MM.1S (cell line): ENCODE measurements around the gene ORMDL3.
"Not testable (repeated sequence)": the region's sequence is repeated elsewhere in the genome, so short reads cannot be mapped to it uniquely, and the experiment has no call there.

Experiments used
- DNase-seq: peaks from one replicate; pipeline ENCODE4 v3.0.0-alpha.2; 2015
- H2AFZ ChIP-seq: fragments of 300-600 bp; sonication (generic); 2 replicates; pipeline ENCODE4 v1.6.0; 2016; ENCODE audit warnings: antibody characterized with exemption, low read length
- H3F3A ChIP-seq: fragments of 300-600 bp; sonication (generic); 2 replicates; pipeline ENCODE4 v1.6.1; 2016; ENCODE audit warnings: mild to moderate bottlenecking, antibody characterized with exemption, low read length, moderate library complexity, mixed read lengths; ENCODE audit not compliant: insufficient read depth
- H3K27ac ChIP-seq: fragments of 300-600 bp; sonication (generic); 2 replicates; pipeline ENCODE4 v1.5.1; 2016; ENCODE audit warnings: mild to moderate bottlenecking, low read length
- H3K27me3 ChIP-seq: fragments of 300-600 bp; sonication (generic); replicated peaks from 2 replicates; pipeline ENCODE4 v1.6.0; 2016; ENCODE audit warnings: low read length; ENCODE audit not compliant: insufficient read depth
- H3K36me3 ChIP-seq: fragments of 300-600 bp; sonication (generic); replicated peaks from 2 replicates; pipeline ENCODE4 v1.6.1; 2016; ENCODE audit warnings: mild to moderate bottlenecking, low read length, mixed read lengths; ENCODE audit not compliant: insufficient read depth
- H3K4me1 ChIP-seq: fragments of 300-600 bp; sonication (generic); 2 replicates; pipeline ENCODE4 v1.6.1; 2016; ENCODE audit warnings: low read length, mixed read lengths
- H3K4me2 ChIP-seq: fragments of 300-600 bp; sonication (generic); 2 replicates; pipeline ENCODE4 v1.6.0; 2016; ENCODE audit warnings: low read depth, low read length
- H3K4me3 ChIP-seq: fragments of 300-600 bp; sonication (generic); 2 replicates; pipeline ENCODE4 v1.5.1; 2016; ENCODE audit warnings: low read length, mixed read lengths
- H3K79me2 ChIP-seq: fragments of 300-600 bp; sonication (generic); 2 replicates; pipeline ENCODE4 v1.6.1; 2016; ENCODE audit warnings: mixed run types, low read length, mixed read lengths
- H3K9ac ChIP-seq: fragments of 300-600 bp; sonication (generic); 2 replicates; pipeline ENCODE4 v1.6.1; 2016; ENCODE audit warnings: low read length, mixed read lengths
- H3K9me2 ChIP-seq: fragments of 300-600 bp; sonication (generic); replicated peaks from 2 replicates; pipeline ENCODE4 v1.6.1; 2016; ENCODE audit warnings: mild to moderate bottlenecking, low read length, mixed read lengths; ENCODE audit not compliant: insufficient read depth
- H3K9me3 ChIP-seq: fragments of 300-600 bp; sonication (generic); replicated peaks from 2 replicates; pipeline ENCODE4 v1.6.1; 2016; ENCODE audit warnings: mild to moderate bottlenecking, low read length, mixed read lengths; ENCODE audit not compliant: insufficient read depth
- H4K20me1 ChIP-seq: fragments of 300-600 bp; sonication (generic); 2 replicates; pipeline ENCODE4 v1.6.1; 2016; ENCODE audit warnings: mild to moderate bottlenecking, low read length, moderate library complexity, mixed read lengths; ENCODE audit not compliant: insufficient read depth
- EZH2 ChIP-seq: fragments of 300-600 bp; sonication (generic); optimal IDR thresholded peaks from 2 replicates; pipeline ENCODE3; 2017; ENCODE audit warnings: low read depth, mild to moderate bottlenecking, antibody characterized with exemption, low read length, mixed read lengths
- EZH2phosphoT487 ChIP-seq: fragments of 300-600 bp; sonication (generic); IDR thresholded peaks from 2 replicates; pipeline ENCODE4 v1.6.1; 2018; ENCODE audit warnings: antibody characterized with exemption, low read length
- TF ChIP-seq, protein P1 (sequence below): fragments of 300-600 bp; sonication (generic); IDR thresholded peaks from 2 replicates; pipeline ENCODE4 v1.5.1; 2016; ENCODE audit warnings: antibody characterized with exemption, low read length, mixed read lengths

The ORMDL3 gene

DNA sequence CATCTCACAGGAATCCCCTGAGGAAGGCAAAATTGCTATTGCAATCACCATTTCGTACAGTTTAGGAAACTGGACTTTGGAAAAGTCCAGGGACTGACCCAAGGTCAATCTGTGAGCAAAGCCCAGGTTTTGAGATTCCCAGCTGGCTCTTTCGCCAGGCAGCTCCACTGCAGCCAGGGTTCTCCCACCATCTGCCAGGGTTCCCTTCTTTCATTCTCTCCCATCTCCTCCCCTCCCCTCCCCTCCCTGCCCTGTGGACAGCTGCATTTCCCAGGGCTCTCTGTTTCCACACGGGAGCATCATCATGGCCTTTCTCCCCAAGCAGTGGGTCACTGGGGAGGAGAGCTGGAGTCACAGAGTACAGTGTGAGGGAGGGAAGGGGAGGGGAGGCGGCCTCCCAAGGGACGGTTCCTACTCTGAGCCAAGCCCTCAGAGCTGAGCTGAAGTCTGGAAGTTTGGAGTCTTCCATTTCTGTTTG is 23.5 kb upstream of the ORMDL3 start:
- TF ChIP-seq EZH2 (no peak), EZH2phosphoT487 (no peak)
- TF ChIP-seq, protein P1, sequence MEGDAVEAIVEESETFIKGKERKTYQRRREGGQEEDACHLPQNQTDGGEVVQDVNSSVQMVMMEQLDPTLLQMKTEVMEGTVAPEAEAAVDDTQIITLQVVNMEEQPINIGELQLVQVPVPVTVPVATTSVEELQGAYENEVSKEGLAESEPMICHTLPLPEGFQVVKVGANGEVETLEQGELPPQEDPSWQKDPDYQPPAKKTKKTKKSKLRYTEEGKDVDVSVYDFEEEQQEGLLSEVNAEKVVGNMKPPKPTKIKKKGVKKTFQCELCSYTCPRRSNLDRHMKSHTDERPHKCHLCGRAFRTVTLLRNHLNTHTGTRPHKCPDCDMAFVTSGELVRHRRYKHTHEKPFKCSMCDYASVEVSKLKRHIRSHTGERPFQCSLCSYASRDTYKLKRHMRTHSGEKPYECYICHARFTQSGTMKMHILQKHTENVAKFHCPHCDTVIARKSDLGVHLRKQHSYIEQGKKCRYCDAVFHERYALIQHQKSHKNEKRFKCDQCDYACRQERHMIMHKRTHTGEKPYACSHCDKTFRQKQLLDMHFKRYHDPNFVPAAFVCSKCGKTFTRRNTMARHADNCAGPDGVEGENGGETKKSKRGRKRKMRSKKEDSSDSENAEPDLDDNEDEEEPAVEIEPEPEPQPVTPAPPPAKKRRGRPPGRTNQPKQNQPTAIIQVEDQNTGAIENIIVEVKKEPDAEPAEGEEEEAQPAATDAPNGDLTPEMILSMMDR = no peak

DNA sequence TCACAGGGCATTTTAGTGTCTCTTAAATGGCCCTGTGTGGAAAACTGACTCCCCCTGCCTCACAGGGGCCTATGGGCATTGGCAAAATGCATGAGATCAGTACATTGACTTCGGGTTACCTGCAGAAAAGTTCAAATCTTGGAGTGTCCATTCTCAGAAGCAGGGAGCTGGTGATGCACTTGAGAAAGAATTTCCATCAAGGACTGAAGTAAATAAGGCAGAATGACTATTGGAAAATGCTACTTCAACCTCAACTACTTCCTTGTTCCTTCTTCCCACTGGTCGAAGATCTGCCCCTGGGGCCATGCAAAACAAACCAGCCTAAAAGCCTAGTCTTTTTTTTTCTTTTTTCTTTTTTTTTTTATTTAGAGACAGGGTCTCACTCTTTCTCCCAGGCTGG is 21.6 kb upstream of the ORMDL3 start:
- no peak for TF ChIP-seq EZH2phosphoT487
- TF ChIP-seq, protein P1 = no peak
- no peak for TF ChIP-seq EZH2

More for the DNA sequence above, 23.5 kb upstream of the ORMDL3 start:
- no peak for DNase-seq
- Histone ChIP-seq H4K20me1 (no peaks in the 10 kb centered on the region), H3F3A (no peaks in the 10 kb centered on the region), H3K9me3 (no peaks in the 10 kb centered on the region), H3K27ac (no peak overlapping the region), H2AFZ (no peak overlapping the region), H3K4me2 (no peak overlapping the region), H3K27me3 (0 out of 2 replicates have a peak, but pooled peaks cover 4% of the 10 kb centered on the region), H3K79me2 (no peaks in the 10 kb centered on the region), H3K9me2 (no peaks in the 10 kb centered on the region), H3K4me3 (no peak overlapping the region), H3K4me1 (peaks cover 11% of the 10 kb centered on the region), H3K36me3 (no peaks in the 10 kb centered on the region), H3K9ac (no peak overlapping the region)

DNA sequence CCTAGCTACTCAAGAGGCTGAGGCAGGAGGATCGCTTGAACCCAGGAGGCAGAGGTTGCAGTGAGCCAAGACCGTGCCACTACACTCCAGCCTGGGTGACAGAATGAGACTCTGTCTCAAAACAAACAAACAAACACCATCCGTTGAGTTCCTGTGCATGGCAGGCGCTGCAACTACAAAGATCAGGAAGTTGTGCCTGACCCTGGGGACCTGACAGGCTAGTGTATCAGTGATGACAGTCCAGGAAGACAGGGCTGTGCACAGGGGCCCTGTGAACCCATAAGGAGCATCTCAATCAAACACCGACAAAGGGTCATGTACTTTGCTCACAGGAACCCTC is 21.1 kb upstream of the ORMDL3 start:
- H3K9me2 ChIP-seq, H3K9ac ChIP-seq, H3K27me3 ChIP-seq, H2AFZ ChIP-seq, H3K9me3 ChIP-seq, DNase-seq, H3K4me3 ChIP-seq, H3K79me2 ChIP-seq, H3K36me3 ChIP-seq, H3F3A ChIP-seq, H4K20me1 ChIP-seq, H3K4me2 ChIP-seq, H3K4me1 ChIP-seq, H3K27ac ChIP-seq: not testable (repeated sequence)

More for the DNA sequence above, 21.6 kb upstream of the ORMDL3 start:
- no peak overlapping the region for H3K4me2 ChIP-seq
- H4K20me1 ChIP-seq = no peaks in the 10 kb centered on the region
- no peak overlapping the region for H3K9ac ChIP-seq
- no peak for DNase-seq
- no peaks in the 10 kb centered on the region for H3K36me3 ChIP-seq
- 0 out of 2 replicates have a peak, but pooled peaks cover 4% of the 10 kb centered on the region for H3K27me3 ChIP-seq
- no peak overlapping the region for H2AFZ ChIP-seq
- H3K4me1 ChIP-seq = peaks cover 11% of the 10 kb centered on the region
- H3K9me3 ChIP-seq = no peaks in the 10 kb centered on the region
- no peak overlapping the region for H3K27ac ChIP-seq
- no peak overlapping the region for H3K4me3 ChIP-seq
- no peaks in the 10 kb centered on the region for H3K79me2 ChIP-seq
- H3K9me2 ChIP-seq = no peaks in the 10 kb centered on the region
- H3F3A ChIP-seq = no peaks in the 10 kb centered on the region

GRCh38 chr17:39946551-39947330 is 19.3 kb upstream of the ORMDL3 start:
- H4K20me1 ChIP-seq = no peaks in the 10 kb centered on the region
- H3K4me3 ChIP-seq = no peak overlapping the region
- no peak for TF ChIP-seq EZH2
- no peak for TF ChIP-seq EZH2phosphoT487
- TF ChIP-seq, protein P1 = no peak
- H3K36me3 ChIP-seq = no peaks in the 10 kb centered on the region
- no peaks in the 10 kb centered on the region for H3K9me2 ChIP-seq
- H3K4me1 ChIP-seq = no peaks in the 10 kb centered on the region
- no peak overlapping the region for H2AFZ ChIP-seq
- DNase-seq = no peak
- no peaks in the 10 kb centered on the region for H3K9me3 ChIP-seq
- no peaks in the 10 kb centered on the region for H3F3A ChIP-seq
- H3K79me2 ChIP-seq = no peaks in the 10 kb centered on the region
- no peak overlapping the region for H3K9ac ChIP-seq
- no peak overlapping the region for H3K27ac ChIP-seq
- H3K4me2 ChIP-seq = no peak overlapping the region
- H3K27me3 ChIP-seq = 0 out of 2 replicates have a peak, but pooled peaks cover 2% of the 10 kb centered on the region
